ENCODE results near the gene PXYLP1. TPM values are rescaled to one million over a fixed set of nuclear protein-coding genes. Genes with fewer than 3 reads are reported as not detected.

PXYLP1 gene, protein sequence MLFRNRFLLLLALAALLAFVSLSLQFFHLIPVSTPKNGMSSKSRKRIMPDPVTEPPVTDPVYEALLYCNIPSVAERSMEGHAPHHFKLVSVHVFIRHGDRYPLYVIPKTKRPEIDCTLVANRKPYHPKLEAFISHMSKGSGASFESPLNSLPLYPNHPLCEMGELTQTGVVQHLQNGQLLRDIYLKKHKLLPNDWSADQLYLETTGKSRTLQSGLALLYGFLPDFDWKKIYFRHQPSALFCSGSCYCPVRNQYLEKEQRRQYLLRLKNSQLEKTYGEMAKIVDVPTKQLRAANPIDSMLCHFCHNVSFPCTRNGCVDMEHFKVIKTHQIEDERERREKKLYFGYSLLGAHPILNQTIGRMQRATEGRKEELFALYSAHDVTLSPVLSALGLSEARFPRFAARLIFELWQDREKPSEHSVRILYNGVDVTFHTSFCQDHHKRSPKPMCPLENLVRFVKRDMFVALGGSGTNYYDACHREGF
- 17.6 and 19.4 TPM in 2 replicates for total RNA-seq (2021; fragmentation: NEBNext Ultra II Directional; extraction: Animal tissue kit (Norgen Biotek cat#: 25700))
- 16.8 and 20.6 TPM in 2 replicates for polyA plus RNA-seq (2011; rRNA removed)
- 18.1 TPM for polyA plus RNA-seq (2011; cell fraction: cytosol; rRNA removed)
- 30.8 TPM for polyA plus RNA-seq (2011; cell fraction: nucleus; rRNA removed)
- 18.8 to 25.9 TPM (median 21.0 TPM) in 4 replicates for polyA plus RNA-seq (2012, experiment 1 of 2)
- polyA plus RNA-seq (2012, experiment 2 of 2): 5.4 TPM
- polyA plus RNA-seq (2013, experiment 1 of 2): 16.3 TPM
- polyA plus RNA-seq (2013, experiment 2 of 2): 20.1 TPM
- 42.6 and 54.1 TPM in 2 replicates for polyA minus RNA-seq (2011; rRNA and poly(A)+ RNA removed)
- polyA minus RNA-seq (2011; cell fraction: cytosol; rRNA and poly(A)+ RNA removed): 22.2 TPM
- 28.9 TPM for polyA minus RNA-seq (2011; cell fraction: nucleus; rRNA and poly(A)+ RNA removed)
- long read RNA-seq, experiment 1, partial matches to known transcripts: 3 of 19 reads
- long read RNA-seq, experiment 1, other reads (novel, unspliced or antisense): 12 of 19 reads
- long read RNA-seq, experiment 2, partial matches to known transcripts: 0 of 5 reads
- long read RNA-seq, experiment 2, other reads (novel, unspliced or antisense): 2 of 5 reads

- Histone ChIP-seq H2BK20ac (ENCODE audit: low read length) (no peak within 1 kb of the TSS), H3K36me3 (ENCODE audit: control insufficient read depth in 2 of 4, insufficient read depth in 4 of 4, low read length in 3 of 4) (peaks cover 0 to 5% (median 2%) of the 10 kb centered on the region in 4 experiments; a peak in 1 of 8 replicates), H4K5ac (ENCODE audit: insufficient read length, low read depth, low read length) (peak within 1 kb of the TSS; percentile 93), H3K4me1 (replicated peaks in 1 of 4; ENCODE audit: control insufficient read depth in 3 of 4, insufficient read depth in 4 of 4, low read length in 3 of 4) (peaks cover 4 to 12% (median 6%) of the 10 kb centered on the region in 4 experiments; a peak in 5 of 7 replicates), H3K4me2 (ENCODE audit: insufficient read depth in 1 of 2, low read depth in 2 of 2, low read length in 2 of 2) (peak within 1 kb of the TSS; percentile 94 to 97), H3K4me3 (ENCODE audit: extremely low read depth in 1 of 4, insufficient read depth in 2 of 4, low read depth in 3 of 4, low read length in 4 of 4) (peak within 1 kb of the TSS; percentile 65 to 78 (median 68)), H2BK120ac (replicated peaks; ENCODE audit: low read depth, low read length) (no peak within 1 kb of the TSS), H3K18ac (ENCODE audit: extremely low read depth, low read length) (peak within 1 kb of the TSS; percentile 96), H2AFZ (ENCODE audit: low read length) (peak within 1 kb of the TSS; percentile 94; the same call in 1 of the 2 replicates), H2BK15ac (ENCODE audit: low read length) (peak within 1 kb of the TSS; percentile 74; the same call in 1 of the 2 replicates), H3K14ac (ENCODE audit: insufficient read length) (no peak within 1 kb of the TSS), H4K20me1 (replicated peaks in 1 of 2; ENCODE audit: control insufficient read depth in 1 of 2, insufficient read depth in 2 of 2, low read length in 2 of 2) (no peaks in the 10 kb centered on the region), H2AK5ac (ENCODE audit: low read depth, low read length) (no peak within 1 kb of the TSS; the same call in 1 of the 2 replicates), H3K23ac (ENCODE audit: insufficient read length) (no peak within 1 kb of the TSS), H2BK5ac (ENCODE audit: low read depth, low read length) (peak within 1 kb of the TSS; percentile 94; the same call in 1 of the 2 replicates), H3K27me3 (replicated peaks in 1 of 4; ENCODE audit: control insufficient read depth in 3 of 4, extremely low read depth in 1 of 4, insufficient read depth in 3 of 4, low read length in 3 of 4) (peaks cover 0 to 21% (median 15%) of the 10 kb centered on the region in 4 experiments; a peak in 4 of 7 replicates), H3K27ac (ENCODE audit: low read depth, low read length) (no peak within 1 kb of the TSS; the same call in 1 of the 2 replicates), H3K56ac (replicated peaks; ENCODE audit: insufficient read length, low read depth, low read length) (peak within 1 kb of the TSS; percentile 21), H3K79me2 (ENCODE audit: control insufficient read depth in 1 of 2, insufficient read depth in 2 of 2, low read length in 2 of 2) (no peaks in the 10 kb centered on the region), H3K4ac (replicated peaks; ENCODE audit: insufficient read length, low read depth, low read length) (peak within 1 kb of the TSS; percentile 41), H3K79me1 (ENCODE audit: low read depth, low read length) (no peaks in the 10 kb centered on the region; the same call in 1 of the 2 replicates), H4K91ac (replicated peaks; ENCODE audit: insufficient read length, low read length) (peak within 1 kb of the TSS; percentile 99), H3K23me2 (ENCODE audit: low read depth, low read length) (peaks cover 8% of the 10 kb centered on the region), H3K9me3 (ENCODE audit: insufficient read depth in 2 of 2, low read depth in 1 of 2, low read length in 1 of 2) (no peaks in the 10 kb centered on the region), H3K9ac (replicated peaks in 1 of 4; ENCODE audit: extremely low read depth in 1 of 4, low read depth in 3 of 4, low read length in 3 of 4) (peak within 1 kb of the TSS; percentile 63 to 80 (median 72)), H4K8ac (ENCODE audit: extremely low read depth, insufficient read depth, low read length) (peak within 1 kb of the TSS; percentile 90), H2BK12ac (ENCODE audit: low read depth, low read length) (no peak within 1 kb of the TSS)
- POLR2A ChIA-PET (ENCODE audit: partially characterized antibody): interaction anchor here (0.5 to 2.2 kb wide), 6 partner anchors 10 to 289 kb away, joined by 3 to 12 read pairs (median 4); partner anchors contain the start of gene SLC25A36
- DNase-seq (ENCODE audit: low read depth in 1 of 2, low spot score in 2 of 2) (peak; percentile 41 to 94), FAIRE-seq (no peak)
- CTCF ChIA-PET (ENCODE audit: partially characterized antibody): interaction anchor here (0.5 to 4.5 kb wide), 26 partner anchors 9 to 431 kb away, joined by 3 to 31 read pairs (median 4); no protein-coding TSS in a partner anchor
- 3% methylated on average over 54 of the region's 92 CpGs; no CpG with 5 or more reads in 1 of the 2 experiments for WGBS, 2 experiments (ENCODE audit: extremely low coverage in 1 of 2, insufficient coverage in 1 of 2, insufficient read length in 1 of 2, insufficient replicate concordance in 2 of 2, low coverage in 1 of 2, low lambda C conversion rate in 2 of 2, missing lambda C conversion rate in 1 of 2)
- TF ChIP-seq POLR2A (IDR thresholded peaks at IDR 0.05; ENCODE audit: control extremely low read depth in 1 of 2, low read depth in 2 of 2, low read length in 2 of 2): peak in 1 of 2 experiments; percentile 67; a peak in 1 of 3 replicates
- no peak for TF ChIP-seq JUND (IDR thresholded peaks at IDR 0.05; ENCODE audit: low read length)
- TF ChIP-seq, protein P1, sequence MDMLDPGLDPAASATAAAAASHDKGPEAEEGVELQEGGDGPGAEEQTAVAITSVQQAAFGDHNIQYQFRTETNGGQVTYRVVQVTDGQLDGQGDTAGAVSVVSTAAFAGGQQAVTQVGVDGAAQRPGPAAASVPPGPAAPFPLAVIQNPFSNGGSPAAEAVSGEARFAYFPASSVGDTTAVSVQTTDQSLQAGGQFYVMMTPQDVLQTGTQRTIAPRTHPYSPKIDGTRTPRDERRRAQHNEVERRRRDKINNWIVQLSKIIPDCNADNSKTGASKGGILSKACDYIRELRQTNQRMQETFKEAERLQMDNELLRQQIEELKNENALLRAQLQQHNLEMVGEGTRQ (IDR thresholded peaks at IDR 0.05; ENCODE audit: low read length): no peak
- peak; percentile 12 for TF ChIP-seq ASH2L (IDR thresholded peaks at IDR 0.05; ENCODE audit: low read length)
- TF ChIP-seq POLR2AphosphoS5 (IDR thresholded peaks at IDR 0.05; ENCODE audit: low read depth, low read length): peak; percentile 45; the same call in 1 of the 2 replicates
These were observed at the start of gene PXYLP1 for GRCh38 chr3:141231101-141231951. Gene PXYLP1 (plus strand): TSS chr3:141231825. CDS start chr3:141260176, 28,351 bp downstream.
